ENCODE measurements around the gene TSFM.
A peak's percentile ranks its signal among the peaks of the same experiment; 100 is the strongest.

TSFM gene

GRCh38 chr12:57758552-57759359 lies 23.8 kb upstream of the TSFM start:
- H3K4me3 ChIP-seq (replicated peaks; ENCODE audit: insufficient read depth, low read length), result no peak overlapping the region
- no peak for DNase-seq (ENCODE audit: low read depth in 1 of 2, low spot score in 1 of 2)
- H3K27ac ChIP-seq (replicated peaks), result no peak overlapping the region
- TF ChIP-seq REST (IDR thresholded peaks at IDR 0.05; ENCODE audit: insufficient replicate concordance, low read depth) (no peak), POLR2AphosphoS5 (IDR thresholded peaks at IDR 0.05; ENCODE audit: low read depth) (no peak), SPI1 (IDR thresholded peaks at IDR 0.05; ENCODE audit: borderline replicate concordance, low read depth) (no peak), GABPA (IDR thresholded peaks at IDR 0.05; ENCODE audit: low read depth) (no peak), CTCF (IDR thresholded peaks at IDR 0.05; ENCODE audit: insufficient read depth, low read length) (no peak)
- peaks cover 3% of the 10 kb centered on the region for H3K27me3 ChIP-seq (ENCODE audit: insufficient read depth, poor library complexity, severe bottlenecking)

GRCh38 chr12:57759360-57759980 lies 23.1 kb upstream of the TSFM start:
- DNase-seq (ENCODE audit: low read depth in 1 of 2, low spot score in 1 of 2), result no peak
- TF ChIP-seq SPI1 (IDR thresholded peaks at IDR 0.05; ENCODE audit: borderline replicate concordance, low read depth), result no peak
- TF ChIP-seq CTCF (IDR thresholded peaks at IDR 0.05; ENCODE audit: insufficient read depth, low read length), result peak; percentile 22
- Histone ChIP-seq H3K4me3 (replicated peaks; ENCODE audit: insufficient read depth, low read length) (no peak overlapping the region), H3K27me3 (ENCODE audit: insufficient read depth, poor library complexity, severe bottlenecking) (peaks cover 5% of the 10 kb centered on the region), H3K27ac (replicated peaks) (no peak overlapping the region)

GRCh38 chr12:57760347-57760982 lies 22.1 kb upstream of the TSFM start:
- no peak for DNase-seq (ENCODE audit: low read depth in 1 of 2, low spot score in 1 of 2)
- no peak for TF ChIP-seq CTCF (IDR thresholded peaks at IDR 0.05; ENCODE audit: insufficient read depth, low read length)
- peak; percentile 94 for TF ChIP-seq REST (IDR thresholded peaks at IDR 0.05; ENCODE audit: insufficient replicate concordance, low read depth)
- no peak overlapping the region for H3K4me3 ChIP-seq (replicated peaks; ENCODE audit: insufficient read depth, low read length)
- peaks cover 15% of the 10 kb centered on the region for H3K27me3 ChIP-seq (ENCODE audit: insufficient read depth, poor library complexity, severe bottlenecking)
- H3K27ac ChIP-seq (replicated peaks), result no peak overlapping the region
